ENCODE results near the gene SMIM11. TPM values are rescaled to one million over a fixed set of nuclear protein-coding genes. Genes with fewer than 3 reads are reported as not detected.

SMIM11 gene
- total RNA-seq, 1 experiment from 2014 or later, result 2.3 TPM

- Histone ChIP-seq H3K79me2 (ENCODE audit: insufficient read depth, low read length) (no peaks in the 10 kb centered on the region), H3K4ac (ENCODE audit: low read depth, low read length) (no peak overlapping the region), H4K20me1 (ENCODE audit: control insufficient read depth, insufficient read depth, insufficient read length) (no peaks in the 10 kb centered on the region), H3K27ac (ENCODE audit: insufficient read length, low read depth, low read length) (no peak overlapping the region), H4K8ac (replicated peaks; ENCODE audit: insufficient read length, low read depth, low read length) (no peak overlapping the region), H3K23ac (ENCODE audit: insufficient read length, low read depth, low read length) (no peak overlapping the region), H3K18ac (ENCODE audit: insufficient read length, low read depth, low read length) (no peak overlapping the region), H3K79me1 (ENCODE audit: insufficient read depth, low read depth, low read length, poor library complexity, severe bottlenecking) (no peaks in the 10 kb centered on the region), H3T11ph (ENCODE audit: low read length) (no peak overlapping the region), H3K9ac (ENCODE audit: extremely low read depth, insufficient read length, low read length) (no peak overlapping the region), H3K14ac (ENCODE audit: insufficient read depth, low read length) (no peak overlapping the region), H2AFZ (ENCODE audit: low read length) (no peak overlapping the region), H2BK120ac (ENCODE audit: low read depth, low read length, poor library complexity, severe bottlenecking) (no peak overlapping the region), H2BK12ac (ENCODE audit: insufficient read length, low read depth, low read length) (no peak overlapping the region), H2BK15ac (ENCODE audit: low read depth, low read length) (no peak overlapping the region), H2AK5ac (ENCODE audit: insufficient read length, low read length) (no peak overlapping the region), H2BK5ac (ENCODE audit: insufficient read length, low read length) (no peak overlapping the region), H3K56ac (ENCODE audit: insufficient read length, low read depth, low read length) (no peak overlapping the region), H4K5ac (ENCODE audit: insufficient read length, low read depth, low read length) (no peak overlapping the region), H3K23me2 (ENCODE audit: insufficient read length, low read depth, low read length, poor library complexity, severe bottlenecking) (no peaks in the 10 kb centered on the region), H3K4me2 (ENCODE audit: insufficient read depth, insufficient read length, low read length) (no peak overlapping the region), H3K4me1 (ENCODE audit: insufficient read depth, low read length) (no peaks in the 10 kb centered on the region), H3K9me3 (ENCODE audit: control insufficient read depth, low read depth, low read length) (no peaks in the 10 kb centered on the region), H4K91ac (ENCODE audit: insufficient read length, low read depth, low read length) (no peak overlapping the region), H2BK20ac (ENCODE audit: low read depth, low read length, poor library complexity, severe bottlenecking) (no peak overlapping the region), H3K27me3 (ENCODE audit: insufficient read depth, low read length) (no peaks in the 10 kb centered on the region)
- H3K27me3 Mint-ChIP-seq (ENCODE audit: low read depth), result no peaks in the 10 kb centered on the region; the same call in 1 of the 2 replicates
- no peak overlapping the region for H3K27ac Mint-ChIP-seq
- no CpG with 5 or more reads among the region's 3 CpGs for WGBS (ENCODE audit: extremely low coverage, insufficient read length, low lambda C conversion rate)
- peaks cover 3 to 7% of the 10 kb centered on the region in 2 experiments; a peak in 2 of 5 replicates for H3K9me3 Mint-ChIP-seq
- no peak for DNase-seq
- H3K4me1 Mint-ChIP-seq, result peaks cover 3% of the 10 kb centered on the region in 2 experiments; a peak in 2 of 4 replicates
- H3K4me3 Mint-ChIP-seq, result no peak overlapping the region
- peaks cover 0 to 6% (median 0%) of the 10 kb centered on the region in 3 experiments; a peak in 3 of 7 replicates for H3K36me3 Mint-ChIP-seq (ENCODE audit: insufficient read depth in 1 of 3, low read depth in 3 of 3)
- peak; percentile 19; the same call in 2 of the 3 replicates for TF ChIP-seq CTCF (conservative IDR thresholded peaks at IDR 0.05)
These were observed 13.2 kb upstream of the SMIM11 start for GRCh38 chr21:34362136-34362444.

Measured in H9 (cell line).